ENCODE results near the gene PANK1.
"Not testable (repeated sequence)": the region's sequence is repeated elsewhere in the genome, so short reads cannot be mapped to it uniquely, and the experiment has no call there.

The PANK1 gene

DNA sequence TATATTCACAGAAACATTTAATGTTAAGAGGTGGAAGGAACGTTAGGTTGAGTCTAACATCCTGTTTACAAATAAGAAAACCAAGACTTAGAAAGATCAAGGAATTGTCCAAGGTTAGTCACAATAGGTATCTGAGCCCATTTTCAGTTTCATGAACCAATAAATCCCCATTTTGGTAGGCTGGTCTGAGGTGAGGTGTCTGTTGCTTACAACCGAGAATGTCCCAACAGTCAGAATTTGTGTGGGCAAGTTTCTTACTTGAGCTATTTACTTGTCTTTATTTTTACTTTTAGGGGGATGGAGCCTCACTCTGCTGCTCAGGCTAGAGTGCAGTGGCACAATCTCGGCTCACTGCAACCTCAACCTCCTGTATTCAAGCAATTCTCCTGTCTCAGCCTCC, 23.6 kb downstream of the PANK1 start:
- Histone ChIP-seq H3K9me3 (ENCODE audit: control insufficient read depth, insufficient read depth, low read length) (no peaks in the 10 kb centered on the region), H3K9me2 (replicated peaks; ENCODE audit: control insufficient read depth, low read length) (no peaks in the 10 kb centered on the region), H3K27me3 (ENCODE audit: control insufficient read depth, low read length) (no peaks in the 10 kb centered on the region), H3K4me3 (ENCODE audit: low read length) (no peak overlapping the region), H3K27ac (ENCODE audit: low read depth, low read length) (no peak overlapping the region), H4K20me1 (ENCODE audit: control insufficient read depth, insufficient read depth, low read depth, low read length) (no peaks in the 10 kb centered on the region), H3F3A (ENCODE audit: control insufficient read depth, insufficient read depth) (no peaks in the 10 kb centered on the region), H3K4me1 (ENCODE audit: control insufficient read depth, low read length) (no peaks in the 10 kb centered on the region), H3K4me2 (ENCODE audit: low read length) (no peak overlapping the region), H3K36me3 (ENCODE audit: control insufficient read depth, low read length) (no peaks in the 10 kb centered on the region), H3K79me2 (ENCODE audit: control insufficient read depth, low read length) (peaks cover 14% of the 10 kb centered on the region)
- TF ChIP-seq EZH2phosphoT487 (IDR thresholded peaks at IDR 0.05; ENCODE audit: borderline replicate concordance, low read length), result no peak
- TF ChIP-seq CTCF (IDR thresholded peaks at IDR 0.05; ENCODE audit: low read depth, low read length, poor library complexity, severe bottlenecking), result no peak

DNA sequence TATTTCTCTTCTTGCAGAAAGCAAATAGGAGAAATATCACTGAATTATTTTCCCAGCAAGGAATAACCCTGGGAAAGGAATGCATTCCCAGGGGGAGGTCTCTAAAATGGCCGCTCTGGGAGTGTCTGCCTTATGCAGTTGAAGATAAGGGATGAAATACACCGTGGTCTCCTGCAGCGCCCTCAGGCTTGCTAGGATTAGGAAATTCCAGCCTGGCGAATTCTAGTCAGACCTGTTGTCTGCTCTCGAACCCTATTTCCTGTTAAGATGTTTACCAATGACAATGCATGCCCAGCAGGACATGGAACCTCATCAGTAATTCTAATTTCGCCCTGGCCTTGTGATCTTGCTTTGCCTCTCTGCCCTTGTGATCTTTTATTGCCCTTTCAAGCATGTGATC, 24.7 kb downstream of the PANK1 start:
- not testable (repeated sequence) for H3K27ac ChIP-seq (ENCODE audit: low read depth, low read length); H3K4me3 ChIP-seq (ENCODE audit: low read length); H3K9me3 ChIP-seq (ENCODE audit: control insufficient read depth, insufficient read depth, low read length); H3K9me2 ChIP-seq (replicated peaks; ENCODE audit: control insufficient read depth, low read length); H3F3A ChIP-seq (ENCODE audit: control insufficient read depth, insufficient read depth); H3K4me1 ChIP-seq (ENCODE audit: control insufficient read depth, low read length); H3K27me3 ChIP-seq (ENCODE audit: control insufficient read depth, low read length); H4K20me1 ChIP-seq (ENCODE audit: control insufficient read depth, insufficient read depth, low read depth, low read length); H3K36me3 ChIP-seq (ENCODE audit: control insufficient read depth, low read length); H3K4me2 ChIP-seq (ENCODE audit: low read length)
- peaks cover 12% of the 10 kb centered on the region for H3K79me2 ChIP-seq (ENCODE audit: control insufficient read depth, low read length)

DNA sequence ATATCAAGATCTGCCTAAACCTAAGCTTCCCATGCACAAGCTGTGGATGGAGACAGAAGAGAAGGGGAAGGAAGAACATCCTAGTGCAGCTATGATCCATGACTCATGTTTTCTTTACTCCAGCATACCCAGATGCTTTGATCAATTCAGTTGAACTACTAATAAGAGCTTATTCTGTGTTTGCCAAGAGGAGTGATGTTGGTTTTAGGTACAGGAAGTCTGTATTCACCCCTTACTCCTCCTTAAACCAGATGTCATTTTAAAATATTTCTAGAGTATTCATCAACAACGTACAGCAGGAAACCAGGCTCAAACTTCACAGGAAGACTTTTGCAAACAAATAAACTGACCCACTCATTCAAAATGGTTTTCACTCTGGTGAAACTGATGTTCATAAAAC, 29.2 kb downstream of the PANK1 start:
- no peak for TF ChIP-seq EZH2phosphoT487 (IDR thresholded peaks at IDR 0.05; ENCODE audit: borderline replicate concordance, low read length)
- TF ChIP-seq CTCF (IDR thresholded peaks at IDR 0.05; ENCODE audit: low read depth, low read length, poor library complexity, severe bottlenecking), result no peak
- H3K4me3 ChIP-seq (ENCODE audit: low read length), result no peak overlapping the region
- H3K9me2 ChIP-seq (replicated peaks; ENCODE audit: control insufficient read depth, low read length), result no peaks in the 10 kb centered on the region
- no peaks in the 10 kb centered on the region for H3K4me1 ChIP-seq (ENCODE audit: control insufficient read depth, low read length)
- H3F3A ChIP-seq (ENCODE audit: control insufficient read depth, insufficient read depth), result no peaks in the 10 kb centered on the region
- H3K9me3 ChIP-seq (ENCODE audit: control insufficient read depth, insufficient read depth, low read length), result no peaks in the 10 kb centered on the region
- H3K36me3 ChIP-seq (ENCODE audit: control insufficient read depth, low read length), result peaks cover 13% of the 10 kb centered on the region
- no peak overlapping the region for H3K4me2 ChIP-seq (ENCODE audit: low read length)
- no peak overlapping the region for H3K27ac ChIP-seq (ENCODE audit: low read depth, low read length)
- peaks cover 11% of the 10 kb centered on the region for H3K79me2 ChIP-seq (ENCODE audit: control insufficient read depth, low read length)
- no peaks in the 10 kb centered on the region for H4K20me1 ChIP-seq (ENCODE audit: control insufficient read depth, insufficient read depth, low read depth, low read length)
- no peaks in the 10 kb centered on the region for H3K27me3 ChIP-seq (ENCODE audit: control insufficient read depth, low read length)

GRCh38 chr10:89615112-89615511, 29.9 kb downstream of the PANK1 start:
- no peaks in the 10 kb centered on the region for H3K9me3 ChIP-seq (ENCODE audit: control insufficient read depth, insufficient read depth, low read length)
- H3F3A ChIP-seq (ENCODE audit: control insufficient read depth, insufficient read depth), result no peaks in the 10 kb centered on the region
- no peaks in the 10 kb centered on the region for H3K4me1 ChIP-seq (ENCODE audit: control insufficient read depth, low read length)
- no peak overlapping the region for H3K27ac ChIP-seq (ENCODE audit: low read depth, low read length)
- H3K4me3 ChIP-seq (ENCODE audit: low read length), result no peak overlapping the region
- no peak overlapping the region for H3K4me2 ChIP-seq (ENCODE audit: low read length)
- peaks cover 20% of the 10 kb centered on the region for H3K36me3 ChIP-seq (ENCODE audit: control insufficient read depth, low read length)
- no peaks in the 10 kb centered on the region for H3K27me3 ChIP-seq (ENCODE audit: control insufficient read depth, low read length)
- TF ChIP-seq EZH2phosphoT487 (IDR thresholded peaks at IDR 0.05; ENCODE audit: borderline replicate concordance, low read length) (no peak), CTCF (IDR thresholded peaks at IDR 0.05; ENCODE audit: low read depth, low read length, poor library complexity, severe bottlenecking) (no peak)
- no peaks in the 10 kb centered on the region for H3K9me2 ChIP-seq (replicated peaks; ENCODE audit: control insufficient read depth, low read length)
- peaks cover 11% of the 10 kb centered on the region for H3K79me2 ChIP-seq (ENCODE audit: control insufficient read depth, low read length)
- no peaks in the 10 kb centered on the region for H4K20me1 ChIP-seq (ENCODE audit: control insufficient read depth, insufficient read depth, low read depth, low read length)

Measured in DOHH2 (cell line).